GM04503 (cell line): ENCODE data around the gene ADAMTS6.
"Not testable (repeated sequence)": the region's sequence is repeated elsewhere in the genome, so short reads cannot be mapped to it uniquely, and the experiment has no call there.

Experiments
- DNase-seq: peaks from one replicate; pipeline ENCODE4 v3.0.0-alpha.2; 2012; ENCODE audit warnings: low read depth

ADAMTS6 gene

GRCh38 chr5:65481635-65482295, at the start of gene ADAMTS6:
TSS of gene ADAMTS6 (minus strand) at chr5:65481920. CDS start at chr5:65473673, 8,247 bp downstream.
- DNase-seq, result peak; percentile 80

- DNase-seq, result no peak
These were observed 49.2 kb upstream of the ADAMTS6 start for GRCh38 chr5:65530904-65531303.

DNA sequence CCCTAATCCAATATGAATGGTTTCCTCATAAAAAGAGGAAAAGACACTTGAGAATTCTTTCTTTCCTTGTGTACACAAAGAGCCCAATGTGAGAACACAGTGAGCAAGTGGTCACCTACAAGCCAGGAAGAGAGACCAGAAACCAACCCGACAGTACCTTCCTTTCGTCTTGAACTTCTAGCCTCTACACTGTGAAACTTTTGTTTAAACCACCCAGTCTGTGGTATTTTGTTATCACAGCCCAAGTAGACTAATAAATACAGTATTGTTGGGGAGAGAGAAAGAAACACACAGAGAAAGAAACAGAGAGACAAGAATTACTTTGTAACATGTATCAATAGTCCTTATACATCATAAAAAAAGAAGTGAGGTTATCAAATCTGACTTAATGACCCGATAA, 44.0 kb upstream of the ADAMTS6 start:
- DNase-seq, result no peak

GRCh38 chr5:65512170-65512937, 30.6 kb upstream of the ADAMTS6 start:
- no peak for DNase-seq

DNA sequence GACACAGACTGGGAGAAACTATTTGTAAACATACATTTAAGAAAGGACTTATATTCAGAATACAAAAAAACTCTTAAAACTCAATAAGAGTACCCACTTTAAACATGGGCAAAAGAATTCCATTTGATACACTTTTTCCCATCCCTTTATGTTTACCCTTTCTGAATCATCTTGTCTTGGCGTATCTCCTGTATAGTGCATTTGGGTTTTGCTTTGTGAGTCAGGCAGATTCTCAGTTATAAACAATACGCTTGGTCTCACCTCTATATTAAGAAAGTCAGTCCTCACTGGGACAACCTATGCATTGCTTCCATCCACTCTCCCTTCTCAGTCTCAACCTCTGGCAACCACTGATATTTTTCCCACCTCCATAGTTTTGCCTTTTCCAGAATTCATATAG, 27.3 kb upstream of the ADAMTS6 start:
- DNase-seq, result no peak

GRCh38 chr5:65506961-65507360, 25.2 kb upstream of the ADAMTS6 start:
- peak; percentile 54 for DNase-seq

DNA sequence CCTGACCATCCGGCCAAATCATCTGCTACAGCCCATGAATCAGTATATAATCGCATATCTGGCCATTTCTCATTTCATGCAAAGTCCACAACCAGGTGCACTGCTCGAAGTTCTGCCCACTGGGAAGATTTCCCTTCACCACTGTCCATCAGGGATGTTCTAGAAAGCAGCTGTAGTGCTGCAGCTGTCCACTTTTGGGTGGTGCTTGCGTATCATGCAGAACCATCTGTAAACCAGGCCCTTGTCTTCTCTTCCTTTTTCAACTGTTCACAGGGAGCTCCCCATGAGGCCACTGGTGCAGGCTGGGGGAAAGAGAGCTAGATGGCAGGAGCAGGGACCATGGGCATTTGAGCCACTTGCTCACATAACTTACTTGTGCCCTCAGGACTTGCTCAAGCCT, 7.4 kb upstream of the ADAMTS6 start:
- DNase-seq, result no peak

GRCh38 chr5:65488038-65488687, 6.4 kb upstream of the ADAMTS6 start:
- DNase-seq, result not testable (repeated sequence)

DNA sequence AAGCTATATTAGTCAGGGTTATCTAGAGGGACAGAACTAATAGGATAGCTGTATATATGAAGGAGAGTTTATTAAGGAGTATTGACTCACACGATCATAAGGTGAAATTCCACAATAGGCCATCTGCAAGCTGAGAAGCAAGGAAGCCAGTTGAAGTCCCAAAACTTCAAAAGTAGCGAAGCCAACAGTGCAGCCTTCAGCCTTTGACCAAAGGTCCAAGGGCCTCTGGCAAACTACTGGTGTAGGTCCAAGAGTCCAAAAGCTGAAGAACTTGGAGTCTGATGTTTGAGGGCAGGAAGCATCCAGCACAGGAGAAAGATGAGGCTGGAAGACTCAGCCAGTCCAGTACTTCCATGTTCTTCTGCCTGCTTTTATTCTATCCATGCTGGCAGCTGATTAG, 5.1 kb upstream of the ADAMTS6 start:
- not testable (repeated sequence) for DNase-seq

DNA sequence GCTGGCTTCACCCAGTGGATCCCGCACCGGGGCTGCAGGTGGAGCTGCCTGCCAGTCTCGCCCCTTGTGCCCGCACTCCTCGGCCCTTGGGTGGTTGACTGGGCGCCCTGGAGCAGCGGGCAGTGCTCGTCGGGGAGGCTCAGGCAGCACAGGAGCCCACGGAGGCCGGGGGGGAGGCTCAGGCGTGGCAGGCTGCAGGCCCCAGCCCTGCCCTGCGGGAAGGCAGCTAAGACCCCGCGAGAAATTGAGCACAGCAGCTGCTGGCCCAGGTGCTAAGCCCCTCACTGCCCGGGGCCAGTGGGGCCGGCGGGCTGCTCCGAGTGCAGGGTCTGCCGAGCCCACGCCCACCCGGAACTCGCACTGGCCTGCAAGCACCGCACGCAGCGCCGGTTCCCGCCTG, 3.7 kb upstream of the ADAMTS6 start:
- DNase-seq, result no peak

- DNase-seq, result peak; percentile 38
These were observed 2.0 kb upstream of the ADAMTS6 start for GRCh38 chr5:65483546-65484346.

DNA sequence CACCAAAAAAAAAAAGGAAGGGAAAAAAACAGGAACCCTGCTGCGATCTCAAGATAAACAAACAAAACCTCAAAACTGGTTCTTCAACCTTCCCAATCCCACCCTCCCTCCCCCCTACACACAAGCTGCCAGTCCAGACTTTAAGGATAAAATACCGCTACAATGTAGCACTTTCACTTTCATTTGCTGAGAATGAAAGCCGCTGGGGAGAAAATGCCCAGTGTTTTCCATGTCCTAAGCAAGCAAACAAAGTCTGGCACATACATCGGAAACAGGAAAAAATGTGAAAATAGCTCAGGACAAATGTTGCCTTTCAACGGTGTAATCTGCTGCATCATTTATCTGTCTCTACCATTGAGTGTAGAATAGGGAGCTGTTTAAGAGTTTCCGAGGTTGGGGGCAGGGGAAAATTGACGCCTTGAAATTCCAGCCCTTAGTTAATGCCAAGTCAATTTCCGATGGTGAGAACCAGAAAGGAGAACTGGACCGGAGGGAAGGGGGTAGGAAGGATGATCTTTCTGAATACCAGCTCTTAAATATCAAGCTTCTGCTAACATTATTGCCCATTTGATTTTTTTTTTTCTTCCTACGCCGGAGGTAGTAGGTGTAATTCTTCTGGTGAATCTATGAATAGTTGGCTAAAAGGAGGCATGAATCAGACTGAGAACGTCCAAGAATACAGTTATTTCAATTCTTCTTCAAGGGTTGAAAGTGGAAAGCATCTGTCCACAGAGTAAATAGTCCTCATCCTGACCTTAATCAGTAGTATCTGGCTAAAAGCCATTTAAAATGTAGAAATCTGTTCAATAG, 1.2 kb upstream of the ADAMTS6 start:
- DNase-seq, result no peak

DNA sequence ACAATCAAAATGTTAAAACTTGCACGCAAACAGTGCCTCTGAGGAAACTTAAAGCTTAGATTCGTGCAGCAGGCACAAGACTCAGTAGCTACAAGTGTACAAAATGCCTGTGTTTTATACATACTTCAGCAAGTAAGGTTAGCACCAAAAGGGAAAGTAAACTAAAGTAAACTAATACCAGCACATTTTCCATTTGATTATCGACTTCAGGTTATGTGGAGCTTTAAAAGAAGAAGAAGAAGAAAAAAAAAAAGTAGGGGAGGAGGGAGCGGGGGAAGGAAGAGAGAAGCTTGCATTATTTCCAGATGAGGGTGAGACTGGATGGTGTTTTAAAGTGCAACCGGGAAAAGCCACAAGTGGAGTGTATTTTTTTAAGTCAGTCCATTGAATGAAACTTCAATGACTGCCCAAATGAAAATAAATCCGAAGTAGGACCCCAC, 596 bp upstream of the ADAMTS6 start:
- no peak for DNase-seq

DNA sequence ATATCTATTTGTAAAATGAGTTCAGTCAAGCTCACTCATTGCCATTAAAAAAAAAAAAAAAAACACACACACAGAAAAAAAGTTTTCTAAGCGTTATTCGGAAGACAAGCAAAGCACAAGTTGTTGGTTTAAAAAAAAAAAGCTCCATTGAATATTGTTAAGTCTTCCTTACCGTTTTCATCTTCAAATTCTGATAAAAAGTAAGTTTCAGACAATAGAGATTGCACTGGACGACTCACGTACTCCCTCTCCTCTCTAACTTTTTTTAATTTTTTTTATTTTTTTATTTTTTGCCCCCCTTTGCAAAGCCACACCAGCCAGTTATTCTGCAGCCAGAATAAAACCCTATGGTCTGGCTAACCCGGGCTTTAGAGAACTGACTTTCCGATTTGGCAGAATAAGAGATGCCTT, 544 bp downstream of the ADAMTS6 start:
- DNase-seq, result no peak

DNA sequence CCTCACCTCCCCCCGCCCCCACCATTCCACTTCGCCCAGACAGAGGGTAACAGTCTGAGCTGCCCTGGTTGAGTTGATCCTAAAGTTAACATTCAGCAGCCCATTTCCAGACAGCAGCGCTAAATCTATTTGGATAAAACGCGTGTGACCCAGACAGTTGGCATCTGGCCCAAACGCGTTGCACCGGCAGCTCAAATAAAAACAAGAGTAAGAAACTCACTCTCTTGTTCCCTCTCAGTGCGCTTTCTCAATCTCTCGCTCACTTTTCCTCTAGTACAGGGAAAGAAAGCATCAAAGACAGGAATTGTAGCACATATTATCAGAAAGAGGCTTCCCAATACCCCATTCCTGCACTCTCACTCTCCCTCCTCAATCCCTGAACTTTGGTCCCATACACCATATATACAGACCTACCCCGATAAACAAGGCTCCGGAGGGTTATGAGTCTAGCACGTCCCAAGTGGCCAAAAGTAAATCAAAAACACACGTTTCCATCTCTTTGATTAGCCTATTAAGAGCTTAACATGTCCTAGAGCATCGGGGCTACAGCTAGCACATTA, 1.3 kb downstream of the ADAMTS6 start:
- DNase-seq, result peak; percentile 43

DNA sequence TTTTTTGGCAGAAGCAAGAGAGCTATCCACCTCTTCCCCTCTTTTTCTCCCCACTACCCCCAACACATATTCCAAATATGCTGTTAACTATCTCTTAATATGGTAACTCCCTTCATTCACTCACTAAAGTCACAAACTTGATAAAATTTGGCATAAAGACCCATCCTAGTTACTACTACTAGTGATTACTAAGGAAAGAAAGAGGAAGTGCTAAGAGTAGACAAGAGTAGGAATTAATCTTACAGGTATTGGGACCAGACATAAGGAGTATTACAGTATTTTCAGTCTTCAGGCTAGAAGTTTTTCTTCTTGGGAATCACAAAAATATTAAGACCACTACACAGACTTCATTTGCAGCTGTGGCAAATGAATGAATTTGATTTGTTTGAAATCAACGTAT, 2.2 kb downstream of the ADAMTS6 start:
- no peak for DNase-seq

GRCh38 chr5:65478336-65478735, 3.4 kb downstream of the ADAMTS6 start:
- no peak for DNase-seq

GRCh38 chr5:65475895-65476294, 5.8 kb downstream of the ADAMTS6 start:
- DNase-seq, result no peak

DNA sequence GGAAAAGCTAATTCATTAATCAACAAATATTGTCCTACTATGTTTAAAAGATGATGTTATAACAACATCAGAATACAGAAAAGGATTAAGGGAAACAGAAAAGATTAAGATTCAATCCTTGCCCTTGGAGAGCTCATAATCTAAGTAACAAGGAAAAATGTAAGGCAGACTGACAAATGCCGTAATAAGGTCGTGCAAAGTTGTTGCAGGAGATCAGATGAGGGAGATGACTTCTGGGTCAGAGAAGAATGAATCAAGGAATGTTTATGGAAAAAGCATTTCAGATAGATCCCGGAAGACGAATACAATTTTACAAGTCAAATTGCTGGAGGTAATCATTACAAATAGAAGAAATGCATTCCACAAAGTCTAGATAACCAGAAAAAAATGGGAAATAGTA, 6.4 kb downstream of the ADAMTS6 start:
- DNase-seq, result no peak

GRCh38 chr5:65474130-65474711, 7.5 kb downstream of the ADAMTS6 start:
- DNase-seq, result no peak

- DNase-seq, result no peak
These were observed 13.1 kb downstream of the ADAMTS6 start for GRCh38 chr5:65468633-65469032.
